ENCODE data around the gene SERTAD1.
"Not testable (repeated sequence)": the region's sequence is repeated elsewhere in the genome, so short reads cannot be mapped to it uniquely, and the experiment has no call there.

Gene SERTAD1

GRCh38 chr19:40422748-40423566, 2.8 kb downstream of the SERTAD1 start:
- no peak for DNase-seq (ENCODE audit: low read depth)

GRCh38 chr19:40421993-40422747, 3.6 kb downstream of the SERTAD1 start:
- no peak for DNase-seq (ENCODE audit: low read depth)

GRCh38 chr19:40420766-40421765, 4.7 kb downstream of the SERTAD1 start:
- DNase-seq (ENCODE audit: low read depth), result no peak

- DNase-seq (ENCODE audit: low read depth), result no peak
Observed at GRCh38 chr19:40420451-40420765, 5.4 kb downstream of the SERTAD1 start.

GRCh38 chr19:40419780-40420179, 6.0 kb downstream of the SERTAD1 start:
- DNase-seq (ENCODE audit: low read depth), result no peak

GRCh38 chr19:40419066-40419612, 6.7 kb downstream of the SERTAD1 start:
- no peak for DNase-seq (ENCODE audit: low read depth)

GRCh38 chr19:40418040-40418439, 7.8 kb downstream of the SERTAD1 start:
- no peak for DNase-seq (ENCODE audit: low read depth)

GRCh38 chr19:40417643-40417981, 8.2 kb downstream of the SERTAD1 start:
- DNase-seq (ENCODE audit: low read depth), result no peak

- no peak for DNase-seq (ENCODE audit: low read depth)
Observed at GRCh38 chr19:40416918-40417642, 8.7 kb downstream of the SERTAD1 start.

- no peak for DNase-seq (ENCODE audit: low read depth)
Observed at GRCh38 chr19:40415768-40416167, 10.0 kb downstream of the SERTAD1 start.

GRCh38 chr19:40414542-40415535, 11.0 kb downstream of the SERTAD1 start:
- DNase-seq (ENCODE audit: low read depth), result no peak

- DNase-seq (ENCODE audit: low read depth), result no peak
Observed at GRCh38 chr19:40413291-40413845, 12.4 kb downstream of the SERTAD1 start, which contains the start of gene PRX. Gene PRX, minus strand, starts transcription at chr19:40413378. Its CDS starts 5,446 bp downstream, at chr19:40407932.

GRCh38 chr19:40412866-40413265, 12.9 kb downstream of the SERTAD1 start:
- no peak for DNase-seq (ENCODE audit: low read depth)

- DNase-seq (ENCODE audit: low read depth), result no peak
Observed at GRCh38 chr19:40411958-40412499, 13.8 kb downstream of the SERTAD1 start.

GRCh38 chr19:40411125-40411842, 14.5 kb downstream of the SERTAD1 start:
- no peak for DNase-seq (ENCODE audit: low read depth)

GRCh38 chr19:40410030-40410389, 15.8 kb downstream of the SERTAD1 start:
- no peak for DNase-seq (ENCODE audit: low read depth)

- DNase-seq (ENCODE audit: low read depth), result not testable (repeated sequence)
Observed at GRCh38 chr19:40408598-40408925, 17.2 kb downstream of the SERTAD1 start.

- no peak for DNase-seq (ENCODE audit: low read depth)
Observed at GRCh38 chr19:40407714-40408597, 17.8 kb downstream of the SERTAD1 start.

Data from non-pigmented ciliary epithelial cell (primary cell).